Activated T-helper 17 cell treated with anti-CD3 and anti-CD28 coated beads, Interleukin-2, amount 50 U/mL, for 72 hours (primary cell): Measurements from ENCODE around the gene HOTAIR. TPM values are rescaled to one million over a fixed set of nuclear protein-coding genes. Genes with fewer than 3 reads are reported as not detected.

ENCODE experiments used
- ATAC-seq: fragments of 150-1000 bp; cut with Tn5 transposase; replicated peaks from 2 replicates; pipeline ENCODE4 v1.10.0; 2021; ENCODE audit warnings: mild to moderate bottlenecking, moderate library complexity
- H3K27ac Mint-ChIP-seq: one replicate; pipeline ENCODE4 v1.8.0; 2022; ENCODE audit warnings: mixed read lengths
- H3K27me3 Mint-ChIP-seq: one replicate; pipeline ENCODE4 v1.8.0; 2022; ENCODE audit warnings: mixed read lengths
- H3K36me3 Mint-ChIP-seq: one replicate; pipeline ENCODE4 v1.8.0; 2022; ENCODE audit warnings: low read depth, mild to moderate bottlenecking, mixed read lengths
- H3K4me1 Mint-ChIP-seq: one replicate; pipeline ENCODE4 v1.8.0; 2022; ENCODE audit warnings: mixed read lengths
- H3K4me3 Mint-ChIP-seq: one replicate; pipeline ENCODE4 v1.8.0; 2022; ENCODE audit warnings: mild to moderate bottlenecking, mixed read lengths
- H3K9me3 Mint-ChIP-seq: one replicate; pipeline ENCODE4 v1.8.0; 2022; ENCODE audit warnings: mixed read lengths
- total RNA-seq, 2 donors: library from RNA; stranded (reverse); gene quantifications; one replicate each; pipeline ENCODE4 v1.2.3, GENCODE V29; 2022

HOTAIR gene
- total RNA-seq, 2 donors from 2014 or later, result not detected

DNA sequence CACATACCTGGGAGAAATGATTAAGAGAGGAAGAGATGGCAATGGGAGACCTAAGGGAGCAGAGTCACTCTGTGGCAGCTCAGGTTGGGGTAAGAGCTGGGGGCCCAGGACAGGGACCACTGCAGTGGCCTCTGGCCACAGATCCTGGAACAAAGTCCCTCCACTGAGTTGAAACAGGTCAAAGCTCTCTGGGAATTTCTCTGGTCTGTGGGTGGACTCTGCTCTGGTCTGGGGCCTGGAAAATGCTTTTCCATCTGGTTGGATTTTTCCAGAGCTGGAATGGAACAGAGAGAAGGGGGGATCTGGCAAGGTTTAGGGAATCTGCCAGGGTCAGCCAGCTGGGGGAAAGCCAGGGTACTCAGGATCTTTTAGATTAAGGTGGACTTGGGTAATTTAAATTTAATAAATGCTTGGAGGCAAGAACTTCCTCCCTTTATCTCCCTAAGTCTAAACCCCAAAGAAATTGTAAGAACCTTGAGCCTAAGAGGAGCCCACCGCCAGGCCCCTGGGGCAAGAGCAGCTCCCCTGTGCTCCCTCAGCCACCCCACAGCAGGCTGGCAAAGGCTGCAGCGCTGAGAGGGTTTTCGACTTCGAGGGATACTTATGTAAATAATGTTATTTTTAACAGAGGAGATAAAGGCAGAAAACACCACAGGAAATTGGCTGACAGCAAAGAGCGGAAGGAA lies 13.9 kb upstream of the HOTAIR start:
- ATAC-seq, result no peak
- Mint-ChIP-seq H3K36me3 (peaks cover 23% of the 10 kb centered on the region), H3K27me3 (peaks cover 79% of the 10 kb centered on the region), H3K4me1 (peaks cover 17% of the 10 kb centered on the region), H3K27ac (no peak overlapping the region), H3K9me3 (no peaks in the 10 kb centered on the region), H3K4me3 (no peak overlapping the region)

DNA sequence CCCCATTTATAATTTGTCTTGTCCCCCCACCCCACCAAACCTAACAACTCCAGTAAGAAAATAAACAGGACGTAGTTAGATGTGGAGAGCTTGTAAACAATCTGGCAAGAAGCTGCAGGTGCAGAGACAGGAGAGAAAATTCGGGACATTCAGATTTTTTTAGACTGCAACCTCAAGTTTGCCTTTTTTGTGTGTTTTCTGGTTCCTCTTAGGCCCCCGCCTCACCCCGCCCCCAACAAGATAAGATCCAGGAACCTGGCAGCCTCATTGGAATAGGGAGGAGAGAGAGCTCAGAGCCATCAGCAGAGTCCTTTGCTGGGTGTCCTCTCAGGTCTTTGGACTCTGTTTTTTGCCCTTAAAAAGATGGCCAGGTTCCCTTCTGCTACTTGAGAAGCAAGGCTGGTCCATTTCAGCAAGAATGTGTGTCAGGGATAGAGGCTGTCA lies 13.1 kb upstream of the HOTAIR start:
- Mint-ChIP-seq H3K9me3 (no peaks in the 10 kb centered on the region), H3K4me3 (no peak overlapping the region), H3K27ac (no peak overlapping the region), H3K36me3 (peaks cover 23% of the 10 kb centered on the region), H3K27me3 (peaks cover 79% of the 10 kb centered on the region), H3K4me1 (peaks cover 17% of the 10 kb centered on the region)
- no peak for ATAC-seq

DNA sequence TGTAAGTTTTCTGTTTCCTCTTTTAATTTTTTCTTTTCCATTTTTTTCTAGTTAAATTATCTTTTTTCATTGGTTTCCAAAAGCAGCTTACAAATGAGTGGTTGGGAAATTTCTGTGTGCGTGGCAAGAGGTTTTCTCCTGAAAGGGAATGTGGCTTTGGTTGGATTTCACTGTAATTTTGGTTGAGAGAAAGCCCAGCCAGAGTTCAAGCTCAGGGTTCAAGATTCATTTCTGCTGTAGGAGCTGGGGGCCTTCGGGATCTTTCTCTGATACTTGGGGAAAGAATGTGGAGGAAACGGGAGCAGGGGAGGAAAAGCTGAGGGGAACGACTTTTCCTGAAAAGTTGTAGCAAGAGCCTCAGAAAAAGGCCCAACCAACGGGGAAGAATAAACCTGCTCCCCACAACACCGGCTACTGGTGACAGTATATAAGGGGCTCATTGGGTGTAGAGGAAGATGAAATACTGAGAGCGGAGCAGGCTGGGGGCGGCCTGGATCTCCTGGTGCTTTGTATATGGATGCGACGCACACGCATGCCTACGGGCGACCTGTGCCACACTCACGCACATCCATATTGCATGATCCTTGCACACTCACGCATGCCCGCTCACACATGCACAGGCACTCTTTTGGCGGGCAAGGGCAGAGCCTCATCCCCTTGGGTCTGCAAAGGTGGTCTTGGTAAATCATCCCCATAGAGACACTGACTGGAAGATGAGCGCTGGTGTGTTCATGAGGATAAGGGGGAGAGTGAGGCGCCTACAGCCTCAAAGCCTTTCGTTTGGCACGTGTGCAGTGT lies 12.1 kb upstream of the HOTAIR start:
- no peaks in the 10 kb centered on the region for H3K9me3 Mint-ChIP-seq
- H3K36me3 Mint-ChIP-seq, result peaks cover 23% of the 10 kb centered on the region
- peaks cover 17% of the 10 kb centered on the region for H3K4me1 Mint-ChIP-seq
- H3K27ac Mint-ChIP-seq, result no peak overlapping the region
- H3K4me3 Mint-ChIP-seq, result no peak overlapping the region
- H3K27me3 Mint-ChIP-seq, result peaks cover 80% of the 10 kb centered on the region
- ATAC-seq, result no peak

DNA sequence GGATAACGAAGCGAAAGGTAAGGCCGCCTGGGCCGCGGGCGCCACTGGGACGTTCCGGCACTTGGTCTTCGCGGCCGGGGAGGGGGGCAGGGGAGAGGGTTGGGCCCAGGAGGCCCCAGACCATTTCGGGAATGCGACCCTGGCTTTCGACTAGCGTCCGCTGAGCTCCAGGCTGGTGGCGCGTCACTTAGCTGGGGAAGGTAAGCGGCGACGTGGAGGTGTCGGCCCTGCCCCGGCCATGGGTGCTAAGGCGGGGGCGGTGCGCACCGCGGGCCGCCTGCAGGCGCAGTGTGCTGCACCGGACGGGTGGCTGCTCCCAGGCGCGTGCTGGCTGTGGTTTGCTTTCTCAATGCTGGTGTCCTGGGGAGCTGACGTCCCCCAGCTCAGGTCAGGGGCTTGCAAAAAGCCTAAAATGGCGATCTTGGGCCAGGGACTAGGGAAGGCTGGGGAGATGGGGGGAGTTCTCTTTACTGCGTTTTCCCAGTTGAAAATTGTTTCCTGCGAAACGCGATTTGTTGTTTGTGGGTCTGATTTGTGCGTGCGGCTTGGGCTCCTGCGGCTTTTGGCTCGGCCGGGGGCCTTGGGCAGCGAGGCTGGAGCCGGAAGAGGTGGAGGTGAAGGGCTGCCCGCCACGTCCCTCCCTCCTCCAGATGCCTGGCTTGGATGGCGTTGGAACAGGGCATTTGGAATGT lies 11.4 kb upstream of the HOTAIR start:
- H3K27ac Mint-ChIP-seq, result no peak overlapping the region
- H3K9me3 Mint-ChIP-seq, result no peaks in the 10 kb centered on the region
- peaks cover 17% of the 10 kb centered on the region for H3K4me1 Mint-ChIP-seq
- ATAC-seq, result peak; percentile 18
- H3K27me3 Mint-ChIP-seq, result peaks cover 84% of the 10 kb centered on the region
- H3K4me3 Mint-ChIP-seq, result peak overlapping the region; percentile 39
- peaks cover 23% of the 10 kb centered on the region for H3K36me3 Mint-ChIP-seq

GRCh38 chr12:53985692-53985993 lies 10.9 kb upstream of the HOTAIR start:
- H3K9me3 Mint-ChIP-seq, result no peaks in the 10 kb centered on the region
- peaks cover 17% of the 10 kb centered on the region for H3K4me1 Mint-ChIP-seq
- peaks cover 23% of the 10 kb centered on the region for H3K36me3 Mint-ChIP-seq
- no peak overlapping the region for H3K27ac Mint-ChIP-seq
- no peak for ATAC-seq
- peaks cover 84% of the 10 kb centered on the region for H3K27me3 Mint-ChIP-seq
- H3K4me3 Mint-ChIP-seq, result peak overlapping the region; percentile 39

- peaks cover 12% of the 10 kb centered on the region for H3K4me1 Mint-ChIP-seq
- no peak within 1 kb of the TSS for H3K27ac Mint-ChIP-seq
- H3K9me3 Mint-ChIP-seq, result no peaks in the 10 kb centered on the region
- ATAC-seq, result peak; percentile 89
- H3K4me3 Mint-ChIP-seq, result peak within 1 kb of the TSS; percentile 39
- H3K27me3 Mint-ChIP-seq, result peaks cover 84% of the 10 kb centered on the region
- peaks cover 22% of the 10 kb centered on the region for H3K36me3 Mint-ChIP-seq
These were observed 10.3 kb upstream of the HOTAIR start, which contains the start of gene HOXC10 for GRCh38 chr12:53984901-53985691. TSS of gene HOXC10 (plus strand) at chr12:53985146. CDS start at chr12:53985260, 114 bp downstream.

DNA sequence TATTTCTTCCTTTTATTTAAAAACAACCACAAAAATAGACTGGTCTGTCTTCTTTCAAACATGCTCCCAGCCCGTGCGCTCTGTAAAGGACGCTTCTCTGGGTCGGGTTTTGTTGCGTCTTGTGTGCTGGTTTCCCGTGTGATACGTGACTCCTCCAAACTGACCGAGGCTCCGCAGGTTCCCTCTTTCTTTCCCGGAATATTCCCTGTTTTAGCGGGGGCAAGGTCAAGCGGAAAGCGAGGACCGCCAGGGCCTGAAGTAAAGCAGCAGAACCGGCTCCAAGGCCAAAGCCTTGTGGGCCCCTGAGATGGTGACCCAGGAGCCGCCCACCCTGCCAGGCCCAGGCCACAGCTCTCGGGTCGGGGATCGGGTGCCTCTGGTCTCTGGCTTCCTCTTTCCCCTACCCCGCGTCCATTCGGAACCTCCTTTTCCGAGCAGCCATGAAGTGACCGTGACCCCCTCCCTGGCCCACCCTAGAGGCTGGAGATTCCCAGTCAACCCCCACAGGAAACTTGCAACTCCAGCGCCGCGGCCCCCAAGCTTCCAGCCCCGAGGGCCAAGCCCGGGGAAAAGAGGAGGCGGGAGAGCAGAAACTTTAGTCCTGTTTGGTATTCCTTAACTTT lies 9.3 kb upstream of the HOTAIR start:
- no peak overlapping the region for H3K4me3 Mint-ChIP-seq
- no peaks in the 10 kb centered on the region for H3K9me3 Mint-ChIP-seq
- H3K4me1 Mint-ChIP-seq, result peaks cover 3% of the 10 kb centered on the region
- H3K27ac Mint-ChIP-seq, result no peak overlapping the region
- H3K36me3 Mint-ChIP-seq, result peaks cover 23% of the 10 kb centered on the region
- peaks cover 83% of the 10 kb centered on the region for H3K27me3 Mint-ChIP-seq
- no peak for ATAC-seq

GRCh38 chr12:53983568-53983949 lies 8.8 kb upstream of the HOTAIR start:
- H3K4me1 Mint-ChIP-seq, result no peaks in the 10 kb centered on the region
- H3K27me3 Mint-ChIP-seq, result peaks cover 82% of the 10 kb centered on the region
- peaks cover 23% of the 10 kb centered on the region for H3K36me3 Mint-ChIP-seq
- no peaks in the 10 kb centered on the region for H3K9me3 Mint-ChIP-seq
- no peak overlapping the region for H3K27ac Mint-ChIP-seq
- no peak for ATAC-seq
- H3K4me3 Mint-ChIP-seq, result no peak overlapping the region

GRCh38 chr12:53982648-53983567 lies 8.2 kb upstream of the HOTAIR start:
- no peaks in the 10 kb centered on the region for H3K9me3 Mint-ChIP-seq
- no peak overlapping the region for H3K27ac Mint-ChIP-seq
- peaks cover 82% of the 10 kb centered on the region for H3K27me3 Mint-ChIP-seq
- no peaks in the 10 kb centered on the region for H3K4me1 Mint-ChIP-seq
- ATAC-seq, result no peak
- H3K36me3 Mint-ChIP-seq, result peaks cover 23% of the 10 kb centered on the region
- no peak overlapping the region for H3K4me3 Mint-ChIP-seq

DNA sequence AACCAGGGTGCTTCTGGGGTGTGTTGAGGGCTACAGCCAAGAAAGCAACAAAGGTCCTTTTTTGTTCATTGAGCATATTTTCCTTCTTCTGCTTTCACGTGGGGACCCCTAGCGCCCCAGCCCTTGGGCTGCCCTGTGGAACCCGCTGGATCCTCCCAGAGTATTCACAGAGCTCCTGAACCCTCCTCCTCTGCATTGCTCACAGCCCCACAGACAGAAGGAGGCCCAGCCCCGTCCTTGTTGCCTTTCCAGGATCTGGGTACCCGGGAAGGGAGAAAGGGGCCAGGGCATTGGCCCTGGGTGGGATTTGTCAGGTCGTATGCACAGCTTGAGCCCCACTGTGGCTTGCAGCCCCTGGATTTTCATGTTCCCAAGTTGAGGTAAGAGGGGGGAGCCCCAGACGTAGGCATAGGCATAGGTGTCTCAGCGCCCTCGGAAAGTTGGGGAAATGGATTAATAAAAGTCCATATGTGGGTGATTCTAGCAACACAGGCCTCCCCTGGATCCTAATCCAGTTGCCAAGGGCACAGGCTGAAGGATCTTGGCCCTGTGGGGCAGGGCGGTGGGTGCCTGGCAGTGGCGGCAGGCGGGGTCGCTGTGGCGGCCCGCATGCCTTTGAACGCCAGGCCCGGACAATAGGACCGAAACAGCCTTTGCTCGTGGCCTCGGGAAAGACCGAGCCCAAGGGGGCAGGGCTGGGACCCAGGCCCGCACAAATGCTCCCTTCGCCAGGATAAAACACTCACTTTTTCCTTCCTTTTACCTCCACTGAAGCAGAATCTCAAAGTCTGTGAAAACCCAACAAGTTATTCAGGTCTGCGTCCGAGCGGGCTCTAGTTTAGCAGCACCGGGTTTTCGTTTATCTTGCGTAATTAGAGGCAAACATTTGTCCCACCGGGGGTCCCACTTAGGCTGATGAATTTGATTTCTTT lies 7.1 kb upstream of the HOTAIR start:
- H3K4me1 Mint-ChIP-seq, result no peaks in the 10 kb centered on the region
- H3K9me3 Mint-ChIP-seq, result no peaks in the 10 kb centered on the region
- ATAC-seq, result no peak
- peaks cover 23% of the 10 kb centered on the region for H3K36me3 Mint-ChIP-seq
- H3K27ac Mint-ChIP-seq, result no peak overlapping the region
- no peak overlapping the region for H3K4me3 Mint-ChIP-seq
- peaks cover 81% of the 10 kb centered on the region for H3K27me3 Mint-ChIP-seq

DNA sequence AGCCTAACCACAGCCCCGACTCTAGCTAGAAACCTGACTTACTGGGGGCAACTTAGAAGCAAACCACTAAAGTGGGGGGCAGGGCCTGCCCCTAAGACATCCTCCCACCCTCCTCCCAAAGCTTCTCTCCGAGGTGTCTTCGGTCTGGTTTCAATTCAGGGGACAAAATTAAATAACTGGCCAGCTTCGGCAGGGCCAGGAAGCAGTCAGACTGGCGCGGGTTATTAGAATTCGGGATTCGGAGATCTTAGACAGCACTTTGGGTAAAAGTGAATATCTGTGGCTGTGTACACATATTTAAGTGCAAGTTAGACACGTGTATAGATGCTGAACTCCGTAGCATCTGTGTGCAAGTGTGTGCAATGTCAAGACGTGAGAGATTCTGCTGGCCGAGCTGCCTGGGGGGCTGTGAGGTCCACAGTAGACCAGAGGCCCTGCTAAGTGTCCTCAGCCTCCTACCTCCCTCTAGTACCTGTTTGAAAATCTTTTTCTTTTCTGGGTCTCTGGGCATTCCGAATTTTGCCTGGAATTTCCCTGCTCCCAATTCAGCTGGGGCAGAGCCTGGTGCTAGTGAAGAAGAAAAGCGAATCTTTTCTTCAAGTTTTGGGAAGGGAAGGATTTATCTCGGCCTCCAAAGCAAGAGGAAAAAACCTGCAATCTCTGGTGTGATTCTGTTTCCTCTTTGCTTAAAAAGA lies 6.2 kb upstream of the HOTAIR start:
- Mint-ChIP-seq H3K36me3 (peaks cover 23% of the 10 kb centered on the region), H3K9me3 (no peaks in the 10 kb centered on the region), H3K4me3 (no peak overlapping the region), H3K4me1 (no peaks in the 10 kb centered on the region), H3K27ac (no peak overlapping the region), H3K27me3 (peaks cover 82% of the 10 kb centered on the region)
- no peak for ATAC-seq
